DND-41 (cell line): ENCODE data around the gene CTXND1.

ENCODE experiments used
- CTCF ChIP-seq: IDR thresholded peaks from 2 replicates; pipeline ENCODE4 v1.5.1; 2012; ENCODE audit warnings: borderline replicate concordance, low read length, moderate library complexity, mild to moderate bottlenecking; ENCODE audit not compliant: poor library complexity, severe bottlenecking; ENCODE audit errors: extremely low read depth
- EZH2 ChIP-seq: IDR thresholded peaks from 3 replicates; pipeline ENCODE4 v1.6.1; 2012; ENCODE audit warnings: borderline replicate concordance, low read depth, mild to moderate bottlenecking, moderate library complexity, low read length, inconsistent platforms; ENCODE audit not compliant: severe bottlenecking

GRCh38 chr15:80240276-80240675, 11.7 kb downstream of the CTXND1 start:
- TF ChIP-seq CTCF, result no peak
- no peak for TF ChIP-seq EZH2
